ENCODE results near the gene ZNF93. TPM values are rescaled to one million over a fixed set of nuclear protein-coding genes. Genes with fewer than 3 reads are reported as not detected.
A peak's percentile ranks its signal among the peaks of the same experiment; 100 is the strongest.

The ZNF93 gene
- total and polyA plus RNA-seq, 2 of the 4 experiments (the other 2 are of a cell fraction): 3.7 to 10.6 TPM

DNA sequence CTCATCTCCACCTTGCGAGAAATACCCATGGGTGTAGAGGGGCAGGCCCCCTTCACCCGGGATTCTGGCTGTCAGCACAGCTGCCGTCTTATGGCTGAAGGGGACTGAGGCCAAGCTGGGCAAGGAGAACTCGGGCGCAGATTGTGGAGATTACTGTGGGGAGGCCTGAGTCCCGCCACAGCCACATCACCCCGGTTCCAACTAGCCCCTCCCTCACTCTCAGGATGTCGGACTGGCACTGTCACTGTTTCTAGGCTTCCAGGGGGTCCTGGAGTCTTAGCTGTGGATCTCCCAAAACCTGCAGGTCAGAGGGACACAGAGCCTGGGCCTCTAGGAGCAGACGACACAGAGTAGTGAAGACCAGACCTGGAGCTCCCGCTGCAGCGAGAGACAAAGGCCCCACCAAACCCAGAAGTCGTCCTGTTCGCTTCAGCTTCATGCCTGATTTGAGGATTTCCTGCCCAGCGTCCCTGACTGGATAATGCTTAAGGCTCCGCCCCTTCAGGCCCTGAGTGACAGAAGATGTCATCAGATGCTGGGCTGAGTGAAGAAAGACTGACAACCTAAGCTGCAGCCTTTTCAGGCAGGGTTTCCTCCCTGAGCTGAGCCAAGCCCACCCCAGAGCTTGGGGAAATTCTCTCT is 55.8 kb downstream of the ZNF93 start:
- BruUV-seq (replicated peaks): no TSS peak
- Histone ChIP-seq H3K4me2 (ENCODE audit: low read depth, low read length) (no peak overlapping the region), H3K27ac (ENCODE audit: insufficient read depth, low read length) (no peak overlapping the region), H3K14ac (replicated peaks; ENCODE audit: low read depth, low read length) (no peak overlapping the region), H2AK5ac (ENCODE audit: low read depth, low read length) (no peak overlapping the region), H4K5ac (ENCODE audit: low read depth, low read length) (no peak overlapping the region), H3K27me3 (ENCODE audit: control insufficient read depth, insufficient read depth, low read length) (no peaks in the 10 kb centered on the region), H2BK20ac (ENCODE audit: low read depth, low read length) (no peak overlapping the region), H3K9me1 (ENCODE audit: insufficient read depth, low read length) (no peaks in the 10 kb centered on the region), H4K91ac (ENCODE audit: insufficient read depth, low read depth, low read length) (no peak overlapping the region), H2AK9ac (replicated peaks; ENCODE audit: low read depth, low read length, poor library complexity) (no peak overlapping the region), H2BK120ac (ENCODE audit: low read depth, low read length) (no peak overlapping the region), H4K8ac (ENCODE audit: low read depth in 2 of 2, low read length in 2 of 2) (no peak overlapping the region), H2AFZ (replicated peaks; ENCODE audit: low read length, poor library complexity) (peak overlapping the region; percentile 43), H2BK5ac (ENCODE audit: low read depth, low read length, poor library complexity, severe bottlenecking) (no peak overlapping the region), H3K36me3 (ENCODE audit: control insufficient read depth, insufficient read depth, low read length) (no peaks in the 10 kb centered on the region), H3K4ac (ENCODE audit: low read depth, low read length) (no peak overlapping the region), H3K56ac (ENCODE audit: extremely low read depth, insufficient read depth, low read length) (no peak overlapping the region), H3K79me1 (ENCODE audit: low read depth in 1 of 2, low read length in 2 of 2) (no peaks in the 10 kb centered on the region), H3K4me1 (ENCODE audit: control insufficient read depth, insufficient read depth, low read length) (peaks cover 7% of the 10 kb centered on the region), H3K18ac (ENCODE audit: low read depth, low read length) (no peak overlapping the region), H3K23ac (ENCODE audit: low read depth, low read length) (no peak overlapping the region), H4K20me1 (ENCODE audit: insufficient read depth, low read length) (no peaks in the 10 kb centered on the region), H3K9me3 (ENCODE audit: control insufficient read depth, insufficient read depth, low read length) (peaks cover 16% of the 10 kb centered on the region; the same call in 1 of the 2 replicates), H3K9ac (ENCODE audit: low read depth, low read length) (no peak overlapping the region), H2BK15ac (ENCODE audit: low read depth, low read length) (no peak overlapping the region), H3K4me3 (ENCODE audit: insufficient read depth, low read depth, low read length) (no peak overlapping the region)
- TF ChIP-seq, protein P1, sequence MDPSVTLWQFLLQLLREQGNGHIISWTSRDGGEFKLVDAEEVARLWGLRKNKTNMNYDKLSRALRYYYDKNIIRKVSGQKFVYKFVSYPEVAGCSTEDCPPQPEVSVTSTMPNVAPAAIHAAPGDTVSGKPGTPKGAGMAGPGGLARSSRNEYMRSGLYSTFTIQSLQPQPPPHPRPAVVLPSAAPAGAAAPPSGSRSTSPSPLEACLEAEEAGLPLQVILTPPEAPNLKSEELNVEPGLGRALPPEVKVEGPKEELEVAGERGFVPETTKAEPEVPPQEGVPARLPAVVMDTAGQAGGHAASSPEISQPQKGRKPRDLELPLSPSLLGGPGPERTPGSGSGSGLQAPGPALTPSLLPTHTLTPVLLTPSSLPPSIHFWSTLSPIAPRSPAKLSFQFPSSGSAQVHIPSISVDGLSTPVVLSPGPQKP (IDR thresholded peaks at IDR 0.05; ENCODE audit: borderline replicate concordance, low read depth, low read length): no peak
- TF ChIP-seq, protein P2, sequence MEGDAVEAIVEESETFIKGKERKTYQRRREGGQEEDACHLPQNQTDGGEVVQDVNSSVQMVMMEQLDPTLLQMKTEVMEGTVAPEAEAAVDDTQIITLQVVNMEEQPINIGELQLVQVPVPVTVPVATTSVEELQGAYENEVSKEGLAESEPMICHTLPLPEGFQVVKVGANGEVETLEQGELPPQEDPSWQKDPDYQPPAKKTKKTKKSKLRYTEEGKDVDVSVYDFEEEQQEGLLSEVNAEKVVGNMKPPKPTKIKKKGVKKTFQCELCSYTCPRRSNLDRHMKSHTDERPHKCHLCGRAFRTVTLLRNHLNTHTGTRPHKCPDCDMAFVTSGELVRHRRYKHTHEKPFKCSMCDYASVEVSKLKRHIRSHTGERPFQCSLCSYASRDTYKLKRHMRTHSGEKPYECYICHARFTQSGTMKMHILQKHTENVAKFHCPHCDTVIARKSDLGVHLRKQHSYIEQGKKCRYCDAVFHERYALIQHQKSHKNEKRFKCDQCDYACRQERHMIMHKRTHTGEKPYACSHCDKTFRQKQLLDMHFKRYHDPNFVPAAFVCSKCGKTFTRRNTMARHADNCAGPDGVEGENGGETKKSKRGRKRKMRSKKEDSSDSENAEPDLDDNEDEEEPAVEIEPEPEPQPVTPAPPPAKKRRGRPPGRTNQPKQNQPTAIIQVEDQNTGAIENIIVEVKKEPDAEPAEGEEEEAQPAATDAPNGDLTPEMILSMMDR (conservative IDR thresholded peaks at IDR 0.05; ENCODE audit: low read depth, low read length): no peak
- no peak for TF ChIP-seq NFE2L2 (IDR thresholded peaks at IDR 0.05; ENCODE audit: low read depth, low read length)
- no peak for TF ChIP-seq POLR2A (IDR thresholded peaks at IDR 0.05; ENCODE audit: low read depth, low read length)
- TF ChIP-seq RCOR1 (IDR thresholded peaks at IDR 0.05; ENCODE audit: insufficient replicate concordance, low read length): no peak
- DNase-seq (no peak), ATAC-seq (ENCODE audit: low read depth) (no peak)
- in situ Hi-C loops (cut with MboI; ENCODE audit: low sequenced_read_pairs): loop anchor here (25.0 kb wide), 1 partner anchor 419 kb away; the partner anchor contains the start of genes CILP2 and YJEFN3
- ChIA-PET CTCF (no interaction called here), POLR2A (ENCODE audit: unreplicated experiment) (no interaction called here)
- whole genome bisulfite sequencing, 2 experiments (ENCODE audit: extremely low coverage in 2 of 2, insufficient read length in 1 of 2): 8% methylated on average over 6 of the region's 15 CpGs; no CpG with 5 or more reads in 1 of the 2 experiments
- dilution Hi-C loops (cut with HindIII; ENCODE audit: low sequenced_read_pairs, unreplicated experiment): no loop called here
- intact Hi-C loops (cut with micrococcal nuclease): no loop called here
